ENCODE results near the gene TSPAN14. TPM values are rescaled to one million over a fixed set of nuclear protein-coding genes. Genes with fewer than 3 reads are reported as not detected.

TSPAN14 gene
- polyA plus RNA-seq, 1 donor from 2014 or later, result 45.0 TPM

GRCh38 chr10:80502621-80503583 is 48.8 kb downstream of the TSPAN14 start:
- peak overlapping the region in 1 of 4 donors; percentile 33 for H3K4me3 Mint-ChIP-seq
- H3K36me3 Mint-ChIP-seq, result no peaks in the 10 kb centered on the region
- H3K27me3 Mint-ChIP-seq, result no peaks in the 10 kb centered on the region
- H3K27ac Mint-ChIP-seq, result peak overlapping the region in 2 of 3 donors; percentile 40 to 89
- H3K9me3 Mint-ChIP-seq, result no peaks in the 10 kb centered on the region
- H3K4me1 Mint-ChIP-seq, result peaks cover 40 to 53% (median 43%) of the 10 kb centered on the region in 3 donors

GRCh38 chr10:80503584-80504157 is 49.6 kb downstream of the TSPAN14 start:
- peak overlapping the region; percentile 14 to 89 (median 40) for H3K27ac Mint-ChIP-seq
- no peaks in the 10 kb centered on the region for H3K9me3 Mint-ChIP-seq
- H3K27me3 Mint-ChIP-seq, result no peaks in the 10 kb centered on the region
- peaks cover 39 to 51% (median 43%) of the 10 kb centered on the region in 3 donors for H3K4me1 Mint-ChIP-seq
- H3K4me3 Mint-ChIP-seq, result peak overlapping the region in 2 of 4 donors; percentile 33 to 56
- peaks cover 2% of the 10 kb centered on the region for H3K36me3 Mint-ChIP-seq

GRCh38 chr10:80504158-80504811 is 50.2 kb downstream of the TSPAN14 start:
- H3K9me3 Mint-ChIP-seq, result no peaks in the 10 kb centered on the region
- H3K4me1 Mint-ChIP-seq, result peaks cover 34 to 47% (median 43%) of the 10 kb centered on the region in 3 donors
- H3K27me3 Mint-ChIP-seq, result no peaks in the 10 kb centered on the region
- H3K27ac Mint-ChIP-seq, result peak overlapping the region; percentile 14 to 89 (median 39)
- H3K4me3 Mint-ChIP-seq, result peak overlapping the region in 2 of 4 donors; percentile 7
- H3K36me3 Mint-ChIP-seq, result peaks cover 2% of the 10 kb centered on the region

GRCh38 chr10:80504897-80505465 is 50.9 kb downstream of the TSPAN14 start:
- H3K36me3 Mint-ChIP-seq, result peaks cover 2% of the 10 kb centered on the region
- peak overlapping the region in 1 of 4 donors; percentile 17 for H3K4me3 Mint-ChIP-seq
- H3K9me3 Mint-ChIP-seq, result no peaks in the 10 kb centered on the region
- H3K4me1 Mint-ChIP-seq, result peaks cover 29 to 40% (median 37%) of the 10 kb centered on the region in 3 donors
- H3K27ac Mint-ChIP-seq, result peak overlapping the region; percentile 14 to 39 (median 39)
- no peaks in the 10 kb centered on the region for H3K27me3 Mint-ChIP-seq

- Mint-ChIP-seq H3K27ac (no peak overlapping the region), H3K9me3 (no peaks in the 10 kb centered on the region), H3K4me3 (no peak overlapping the region), H3K4me1 (peaks cover 22 to 34% (median 28%) of the 10 kb centered on the region in 3 donors), H3K27me3 (no peaks in the 10 kb centered on the region), H3K36me3 (peaks cover 2% of the 10 kb centered on the region)
Observed at GRCh38 chr10:80506189-80506575, 52.1 kb downstream of the TSPAN14 start.

- no peaks in the 10 kb centered on the region for H3K9me3 Mint-ChIP-seq
- no peak overlapping the region for H3K4me3 Mint-ChIP-seq
- peaks cover 2% of the 10 kb centered on the region for H3K36me3 Mint-ChIP-seq
- H3K4me1 Mint-ChIP-seq, result peaks cover 19 to 29% (median 20%) of the 10 kb centered on the region in 3 donors
- H3K27me3 Mint-ChIP-seq, result no peaks in the 10 kb centered on the region
- H3K27ac Mint-ChIP-seq, result peak overlapping the region in 1 of 3 donors; percentile 25
Observed at GRCh38 chr10:80506836-80507487, 52.9 kb downstream of the TSPAN14 start.

GRCh38 chr10:80509108-80509402 is 54.9 kb downstream of the TSPAN14 start:
- H3K4me1 Mint-ChIP-seq, result peaks cover 5 to 11% (median 9%) of the 10 kb centered on the region in 3 donors
- peak overlapping the region in 1 of 3 donors; percentile 23 for H3K27ac Mint-ChIP-seq
- H3K27me3 Mint-ChIP-seq, result no peaks in the 10 kb centered on the region
- no peaks in the 10 kb centered on the region for H3K9me3 Mint-ChIP-seq
- H3K36me3 Mint-ChIP-seq, result peaks cover 2% of the 10 kb centered on the region
- H3K4me3 Mint-ChIP-seq, result no peak overlapping the region

GRCh38 chr10:80509403-80510161 is 55.5 kb downstream of the TSPAN14 start:
- no peaks in the 10 kb centered on the region for H3K9me3 Mint-ChIP-seq
- H3K36me3 Mint-ChIP-seq, result peaks cover 2% of the 10 kb centered on the region
- H3K27ac Mint-ChIP-seq, result no peak overlapping the region
- no peaks in the 10 kb centered on the region for H3K27me3 Mint-ChIP-seq
- no peak overlapping the region for H3K4me3 Mint-ChIP-seq
- peaks cover under 1 to 5% (median 4%) of the 10 kb centered on the region in 3 donors for H3K4me1 Mint-ChIP-seq

GRCh38 chr10:80512031-80512526 is 58.0 kb downstream of the TSPAN14 start:
- Mint-ChIP-seq H3K36me3 (peaks cover 3% of the 10 kb centered on the region), H3K27me3 (no peaks in the 10 kb centered on the region), H3K9me3 (no peaks in the 10 kb centered on the region), H3K27ac (no peak overlapping the region), H3K4me3 (no peak overlapping the region), H3K4me1 (peaks cover 1 to 3% (median 2%) of the 10 kb centered on the region in 3 donors)

- H3K9me3 Mint-ChIP-seq, result no peaks in the 10 kb centered on the region
- no peak overlapping the region for H3K27ac Mint-ChIP-seq
- H3K27me3 Mint-ChIP-seq, result no peaks in the 10 kb centered on the region
- peaks cover 5% of the 10 kb centered on the region for H3K36me3 Mint-ChIP-seq
- H3K4me1 Mint-ChIP-seq, result peaks cover 3 to 7% (median 7%) of the 10 kb centered on the region in 3 donors
- H3K4me3 Mint-ChIP-seq, result no peak overlapping the region
Observed at GRCh38 chr10:80513106-80513505, 59.0 kb downstream of the TSPAN14 start.

- no peaks in the 10 kb centered on the region for H3K9me3 Mint-ChIP-seq
- no peak overlapping the region for H3K27ac Mint-ChIP-seq
- no peak overlapping the region for H3K4me3 Mint-ChIP-seq
- peaks cover 13 to 21% (median 15%) of the 10 kb centered on the region in 3 donors for H3K4me1 Mint-ChIP-seq
- H3K36me3 Mint-ChIP-seq, result peaks cover 8% of the 10 kb centered on the region
- no peaks in the 10 kb centered on the region for H3K27me3 Mint-ChIP-seq
Observed at GRCh38 chr10:80515511-80515910, 61.4 kb downstream of the TSPAN14 start.

GRCh38 chr10:80515941-80516340 is 61.8 kb downstream of the TSPAN14 start:
- H3K4me3 Mint-ChIP-seq, result no peak overlapping the region

GRCh38 chr10:80516506-80517075 is 62.5 kb downstream of the TSPAN14 start:
- Mint-ChIP-seq H3K27me3 (no peaks in the 10 kb centered on the region), H3K27ac (peak overlapping the region in 2 of 3 donors; percentile 59 to 71), H3K4me1 (peaks cover 13 to 21% (median 15%) of the 10 kb centered on the region in 3 donors), H3K9me3 (no peaks in the 10 kb centered on the region), H3K36me3 (peaks cover 8% of the 10 kb centered on the region), H3K4me3 (peak overlapping the region in 1 of 4 donors; percentile 54)

More at GRCh38 chr10:80515941-80516340, 61.8 kb downstream of the TSPAN14 start:
- Mint-ChIP-seq H3K27me3 (no peaks in the 10 kb centered on the region), H3K36me3 (peaks cover 8% of the 10 kb centered on the region), H3K9me3 (no peaks in the 10 kb centered on the region), H3K4me1 (peaks cover 13 to 21% (median 15%) of the 10 kb centered on the region in 3 donors), H3K27ac (no peak overlapping the region)

All from IgD-negative memory B cell (primary cell).